SK-N-SH (cell line): Measurements from ENCODE around the gene CNTROB. TPM values are rescaled to one million over a fixed set of nuclear protein-coding genes. Genes with fewer than 3 reads are reported as not detected.

ENCODE experiments used
- CTCF ChIA-PET: fragments of 300-600, 350-600 bp; formaldehyde crosslinking; extraction: SDS; loops from one replicate; lab custom pipeline; 2021; lab: Yijun Ruan, JAX
- POLR2A ChIA-PET: fragments of 350-600 bp; sonication (Branson Sonifier 250); formaldehyde crosslinking; extraction: SDS; loops from one replicate; lab custom pipeline; 2020; ENCODE audit warnings: antibody characterized with exemption, inconsistent platforms; lab: Yijun Ruan, JAX
- DNase-seq: peaks from one replicate; pipeline ENCODE4 v3.0.0; 2012
- H2AFZ ChIP-seq: fragments of 200-600 bp; sonication (generic); 2 replicates; pipeline ENCODE4 v1.8.1; 2016; ENCODE audit warnings: antibody characterized with exemption, mild to moderate bottlenecking, low read depth
- H3F3A ChIP-seq: fragments of 200-600 bp; sonication (generic); replicated peaks from 2 replicates; pipeline ENCODE3; 2016; ENCODE audit warnings: antibody characterized with exemption, mild to moderate bottlenecking; ENCODE audit not compliant: insufficient read depth
- H3K27ac ChIP-seq, 2 experiments: fragments of 200-500 bp in 1 of 2; fragments of 200-600 bp in 1 of 2; sonication (Bioruptor generic) in 1 of 2; sonication (generic), shearing (Covaris generic) in 1 of 2; 2 replicates each; pipeline versions ENCODE4 v1.5.1 to v1.6.1; 2014 to 2016; ENCODE audit warnings: low read depth in 2 of 2, inconsistent platforms in 1 of 2, low read length in 1 of 2, mild to moderate bottlenecking in 1 of 2, mixed read lengths in 1 of 2
- H3K27me3 ChIP-seq: fragments of 200-600 bp; sonication (generic), shearing (Covaris generic); 2 replicates; pipeline ENCODE4 v1.6.1; 2016; ENCODE audit warnings: mixed run types; ENCODE audit not compliant: insufficient read depth
- H3K36me3 ChIP-seq, 2 experiments: fragments of 200-500 bp in 1 of 2; fragments of 200-600 bp in 1 of 2; sonication (Bioruptor generic) in 1 of 2; sonication (generic) in 1 of 2; replicated peaks in 1 of 2; 2 replicates each; pipeline versions ENCODE3 to v1.5.1; 2014 to 2016; ENCODE audit warnings: low read length in 1 of 2, mild to moderate bottlenecking in 1 of 2; ENCODE audit not compliant: insufficient read depth in 2 of 2, control insufficient read depth in 1 of 2
- H3K4me1 ChIP-seq, 2 experiments: fragments of 200-500 bp in 1 of 2; fragments of 200-600 bp in 1 of 2; sonication (Bioruptor generic) in 1 of 2; sonication (generic), shearing (Covaris generic) in 1 of 2; 2 replicates each; pipeline versions ENCODE4 v1.5.1 to v1.6.1; 2014 to 2016; ENCODE audit warnings: low read depth in 1 of 2, low read length in 1 of 2, mixed run types in 1 of 2; ENCODE audit not compliant: insufficient read depth in 2 of 2, control insufficient read depth in 1 of 2
- H3K4me2 ChIP-seq: fragments of 200-600 bp; sonication (generic), shearing (Covaris generic); 2 replicates; pipeline ENCODE4 v1.6.1; 2017; ENCODE audit warnings: mixed run types
- H3K4me3 ChIP-seq, 2 experiments: fragments of 200-500 bp in 1 of 2; fragments of 200-600 bp in 1 of 2; sonication (Bioruptor generic) in 1 of 2; sonication (generic), shearing (Covaris generic) in 1 of 2; 2 replicates each; pipeline versions ENCODE4 v1.5.1 to v1.8.1; 2014 to 2016; ENCODE audit warnings: low read depth in 2 of 2, inconsistent platforms in 1 of 2, low read length in 1 of 2, mild to moderate bottlenecking in 1 of 2, mixed read lengths in 1 of 2, moderate library complexity in 1 of 2
- H3K79me2 ChIP-seq: fragments of 200-600 bp; sonication (generic); 2 replicates; pipeline ENCODE4 v1.8.1; 2017; ENCODE audit warnings: mild to moderate bottlenecking; ENCODE audit not compliant: insufficient read depth
- H3K9ac ChIP-seq: fragments of 200-600 bp; sonication (generic); 2 replicates; pipeline ENCODE4 v1.6.1; 2017; ENCODE audit warnings: mixed run types
- H3K9me2 ChIP-seq: fragments of 200-600 bp; sonication (generic); 2 replicates; pipeline ENCODE4 v1.6.1; 2017; ENCODE audit warnings: mixed run types
- H3K9me3 ChIP-seq: fragments of 200-600 bp; sonication (generic); 2 replicates; pipeline ENCODE4 v1.6.1; 2017; ENCODE audit warnings: mixed run types, mild to moderate bottlenecking, moderate library complexity
- H4K20me1 ChIP-seq: fragments of 200-600 bp; sonication (generic); 2 replicates; pipeline ENCODE4 v1.6.1; 2017; ENCODE audit warnings: mild to moderate bottlenecking, mixed run types; ENCODE audit not compliant: insufficient read depth
- CHD2 ChIP-seq: fragments of 150-350 bp; IDR thresholded peaks from 2 replicates; pipeline ENCODE4 v1.6.1; 2018; ENCODE audit warnings: low read length; ENCODE audit not compliant: partially characterized antibody
- EZH2phosphoT487 ChIP-seq: fragments of 200-600 bp; sonication (generic); IDR thresholded peaks from 2 replicates; pipeline ENCODE4 v1.6.1; 2017; ENCODE audit warnings: low read depth, mixed run types, mild to moderate bottlenecking, antibody characterized with exemption, moderate library complexity, borderline replicate concordance
- FOSL2 ChIP-seq: IDR thresholded peaks from 2 replicates; pipeline ENCODE4 v1.4.0; 2012; ENCODE audit warnings: low read depth, mild to moderate bottlenecking, moderate library complexity, borderline replicate concordance
- FOXJ3 ChIP-seq: sonication (generic); formaldehyde crosslinking; IDR thresholded peaks from 2 replicates; pipeline ENCODE4 v1.5.1; 2020; ENCODE audit warnings: mild to moderate bottlenecking, missing genetic modification reagents
- GABPA ChIP-seq: IDR thresholded peaks from 2 replicates; pipeline ENCODE4 v1.4.0; 2012; ENCODE audit warnings: low read depth, mild to moderate bottlenecking
- MXI1 ChIP-seq: IDR thresholded peaks from 2 replicates; pipeline ENCODE4 v1.6.1; 2012; ENCODE audit warnings: mild to moderate bottlenecking, low read depth, low read length, improper control_type of control experiment
- POLR2AphosphoS5 ChIP-seq: IDR thresholded peaks from 2 replicates; pipeline ENCODE4 v1.6.1; 2012; ENCODE audit warnings: low read depth, low read length
- RFX5 ChIP-seq: IDR thresholded peaks from 2 replicates; pipeline ENCODE4 v1.6.1; 2012; ENCODE audit warnings: mild to moderate bottlenecking, improper control_type of control experiment, low read length
- SIN3A ChIP-seq: IDR thresholded peaks from 2 replicates; pipeline ENCODE4 v1.6.1; 2012; ENCODE audit warnings: low read depth, mild to moderate bottlenecking, low read length, moderate library complexity, borderline replicate concordance
- SMC3 ChIP-seq: IDR thresholded peaks from 2 replicates; pipeline ENCODE4 v1.6.1; 2012; ENCODE audit warnings: low read depth, low read length, improper control_type of control experiment
- TCF12 ChIP-seq: IDR thresholded peaks from 2 replicates; pipeline ENCODE4 v1.4.0; 2012
- TEAD4 ChIP-seq: IDR thresholded peaks from 2 replicates; pipeline ENCODE4 v1.4.0; 2012; ENCODE audit warnings: mild to moderate bottlenecking, borderline replicate concordance; ENCODE audit not compliant: insufficient read depth
- YY1 ChIP-seq: IDR thresholded peaks from 2 replicates; pipeline ENCODE4 v1.4.0; 2012; ENCODE audit warnings: low read depth, mild to moderate bottlenecking
- WGBS: methylation state at CpG from one replicate; pipeline ENCODE4 v1.1.6; 2017; ENCODE audit warnings: low lambda C conversion rate; 5-methylcytosine and 5-hydroxymethylcytosine counted together
- polyA plus RNA-seq, 3 experiments: library from polyadenylated mRNA; depleted of rRNA; stranded (reverse); fragments of >200 nt; gene quantifications; 2 replicates each; pipeline ENCODE4 v1.2.3, GENCODE V29; 2012
- TF ChIP-seq, protein P1 (sequence below): IDR thresholded peaks from 2 replicates; pipeline ENCODE4 v1.4.0; 2012; ENCODE audit warnings: low read depth, borderline replicate concordance
- TF ChIP-seq, protein P2 (sequence below): fragments of 150-350 bp; IDR thresholded peaks from 2 replicates; pipeline ENCODE4 v1.6.1; 2017; ENCODE audit warnings: antibody characterized with exemption, low read length, low read depth, borderline replicate concordance
- TF ChIP-seq, protein P3 (sequence below): IDR thresholded peaks from 2 replicates; pipeline ENCODE4; 2012
- TF ChIP-seq, protein P4 (sequence below): IDR thresholded peaks from 2 replicates; pipeline ENCODE4 v1.4.0; 2012; ENCODE audit warnings: low read depth, borderline replicate concordance
- TF ChIP-seq, protein P5 (sequence below): fragments of 150-350 bp; IDR thresholded peaks from 2 replicates; pipeline ENCODE4 v1.6.1; 2016; ENCODE audit warnings: mild to moderate bottlenecking, low read depth, low read length

The CNTROB gene
- polyA plus RNA-seq, 1 of the 3 experiments (the other 2 are of a cell fraction) = 26.3 TPM

DNA sequence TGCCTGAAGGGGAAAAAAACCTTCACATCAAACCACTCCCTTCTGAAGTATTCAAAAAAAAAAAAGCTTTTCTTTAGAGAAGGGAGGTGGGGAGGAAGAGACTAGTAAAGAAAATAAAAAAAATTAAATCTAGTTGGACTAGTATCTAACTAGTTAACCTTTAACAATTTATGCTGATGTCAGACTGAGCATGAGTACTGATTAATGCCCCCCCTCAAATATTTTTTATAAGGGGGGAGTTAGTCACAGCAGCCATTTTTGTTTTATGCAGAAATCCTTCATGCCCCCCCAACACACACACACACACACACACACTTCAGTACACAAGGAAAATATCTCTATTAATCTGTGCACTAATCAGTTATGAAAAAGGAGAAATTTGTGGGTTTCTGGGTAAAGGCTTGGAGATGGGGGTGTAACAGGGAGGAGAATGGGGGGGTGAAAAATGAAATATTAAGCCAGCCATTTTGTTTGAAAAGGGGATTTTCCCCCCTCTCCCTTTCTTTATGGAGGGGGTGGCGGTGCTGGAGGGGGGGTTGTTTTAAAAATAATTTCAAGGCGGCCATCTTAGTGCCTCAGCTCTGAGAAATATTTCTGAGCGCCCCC is 48.1 kb upstream of the CNTROB start:
- peaks cover 28% of the 10 kb centered on the region for H3K79me2 ChIP-seq
- no peaks in the 10 kb centered on the region for H4K20me1 ChIP-seq
- POLR2A ChIA-PET = no interaction called here
- H3K27ac ChIP-seq = peak overlapping the region; percentile 69 to 100
- H3K9ac ChIP-seq = peak overlapping the region; percentile 68; the same call in 1 of the 2 replicates
- peaks cover 13 to 24% of the 10 kb centered on the region in 2 experiments for H3K36me3 ChIP-seq
- 2% methylated on average over 3 of the region's 3 CpGs for WGBS
- TF ChIP-seq MXI1 = 0 out of 2 replicates have a peak, but pooled peaks have one; percentile 23
- TF ChIP-seq GABPA = no peak
- TF ChIP-seq, protein P1, sequence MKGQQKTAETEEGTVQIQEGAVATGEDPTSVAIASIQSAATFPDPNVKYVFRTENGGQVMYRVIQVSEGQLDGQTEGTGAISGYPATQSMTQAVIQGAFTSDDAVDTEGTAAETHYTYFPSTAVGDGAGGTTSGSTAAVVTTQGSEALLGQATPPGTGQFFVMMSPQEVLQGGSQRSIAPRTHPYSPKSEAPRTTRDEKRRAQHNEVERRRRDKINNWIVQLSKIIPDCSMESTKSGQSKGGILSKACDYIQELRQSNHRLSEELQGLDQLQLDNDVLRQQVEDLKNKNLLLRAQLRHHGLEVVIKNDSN = no peak
- no peak for TF ChIP-seq SIN3A
- TF ChIP-seq, protein P2, sequence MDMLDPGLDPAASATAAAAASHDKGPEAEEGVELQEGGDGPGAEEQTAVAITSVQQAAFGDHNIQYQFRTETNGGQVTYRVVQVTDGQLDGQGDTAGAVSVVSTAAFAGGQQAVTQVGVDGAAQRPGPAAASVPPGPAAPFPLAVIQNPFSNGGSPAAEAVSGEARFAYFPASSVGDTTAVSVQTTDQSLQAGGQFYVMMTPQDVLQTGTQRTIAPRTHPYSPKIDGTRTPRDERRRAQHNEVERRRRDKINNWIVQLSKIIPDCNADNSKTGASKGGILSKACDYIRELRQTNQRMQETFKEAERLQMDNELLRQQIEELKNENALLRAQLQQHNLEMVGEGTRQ = no peak
- TF ChIP-seq TCF12 = no peak
- TF ChIP-seq SMC3 = no peak
- TF ChIP-seq YY1 = peak; percentile 83
- no peak for TF ChIP-seq EZH2phosphoT487
- no peak for TF ChIP-seq TEAD4
- 0 out of 2 replicates have a peak, but pooled peaks have one; percentile 21 for TF ChIP-seq POLR2AphosphoS5
- TF ChIP-seq, protein P3, sequence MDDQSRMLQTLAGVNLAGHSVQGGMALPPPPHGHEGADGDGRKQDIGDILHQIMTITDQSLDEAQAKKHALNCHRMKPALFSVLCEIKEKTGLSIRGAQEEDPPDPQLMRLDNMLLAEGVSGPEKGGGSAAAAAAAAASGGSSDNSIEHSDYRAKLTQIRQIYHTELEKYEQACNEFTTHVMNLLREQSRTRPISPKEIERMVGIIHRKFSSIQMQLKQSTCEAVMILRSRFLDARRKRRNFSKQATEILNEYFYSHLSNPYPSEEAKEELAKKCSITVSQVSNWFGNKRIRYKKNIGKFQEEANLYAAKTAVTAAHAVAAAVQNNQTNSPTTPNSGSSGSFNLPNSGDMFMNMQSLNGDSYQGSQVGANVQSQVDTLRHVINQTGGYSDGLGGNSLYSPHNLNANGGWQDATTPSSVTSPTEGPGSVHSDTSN = peak; percentile 19; the same call in 1 of the 2 replicates
- TF ChIP-seq FOXJ3 (CRISPR knock-in tag) = no peak
- TF ChIP-seq, protein P4, sequence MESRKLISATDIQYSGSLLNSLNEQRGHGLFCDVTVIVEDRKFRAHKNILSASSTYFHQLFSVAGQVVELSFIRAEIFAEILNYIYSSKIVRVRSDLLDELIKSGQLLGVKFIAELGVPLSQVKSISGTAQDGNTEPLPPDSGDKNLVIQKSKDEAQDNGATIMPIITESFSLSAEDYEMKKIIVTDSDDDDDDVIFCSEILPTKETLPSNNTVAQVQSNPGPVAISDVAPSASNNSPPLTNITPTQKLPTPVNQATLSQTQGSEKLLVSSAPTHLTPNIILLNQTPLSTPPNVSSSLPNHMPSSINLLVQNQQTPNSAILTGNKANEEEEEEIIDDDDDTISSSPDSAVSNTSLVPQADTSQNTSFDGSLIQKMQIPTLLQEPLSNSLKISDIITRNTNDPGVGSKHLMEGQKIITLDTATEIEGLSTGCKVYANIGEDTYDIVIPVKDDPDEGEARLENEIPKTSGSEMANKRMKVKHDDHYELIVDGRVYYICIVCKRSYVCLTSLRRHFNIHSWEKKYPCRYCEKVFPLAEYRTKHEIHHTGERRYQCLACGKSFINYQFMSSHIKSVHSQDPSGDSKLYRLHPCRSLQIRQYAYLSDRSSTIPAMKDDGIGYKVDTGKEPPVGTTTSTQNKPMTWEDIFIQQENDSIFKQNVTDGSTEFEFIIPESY = no peak
- TF ChIP-seq FOSL2 = no peak
- TF ChIP-seq, protein P5, sequence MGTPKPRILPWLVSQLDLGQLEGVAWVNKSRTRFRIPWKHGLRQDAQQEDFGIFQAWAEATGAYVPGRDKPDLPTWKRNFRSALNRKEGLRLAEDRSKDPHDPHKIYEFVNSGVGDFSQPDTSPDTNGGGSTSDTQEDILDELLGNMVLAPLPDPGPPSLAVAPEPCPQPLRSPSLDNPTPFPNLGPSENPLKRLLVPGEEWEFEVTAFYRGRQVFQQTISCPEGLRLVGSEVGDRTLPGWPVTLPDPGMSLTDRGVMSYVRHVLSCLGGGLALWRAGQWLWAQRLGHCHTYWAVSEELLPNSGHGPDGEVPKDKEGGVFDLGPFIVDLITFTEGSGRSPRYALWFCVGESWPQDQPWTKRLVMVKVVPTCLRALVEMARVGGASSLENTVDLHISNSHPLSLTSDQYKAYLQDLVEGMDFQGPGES = no peak
- TF ChIP-seq RFX5 = no peak
- TF ChIP-seq CHD2 = peak; percentile 17
- TF ChIP-seq, all 33 proteins: peak for 5
- peak overlapping the region; percentile 38 to 57 for H3K4me3 ChIP-seq
- no peaks in the 10 kb centered on the region for H3K9me2 ChIP-seq
- H3K27me3 ChIP-seq = no peaks in the 10 kb centered on the region
- CTCF ChIA-PET = interaction anchor here (0.7 to 2.6 kb wide), 3 partner anchors 20 to 174 kb away, joined by 3 to 9 read pairs (median 3); no protein-coding TSS in a partner anchor
- peaks cover 38% of the 10 kb centered on the region for H3F3A ChIP-seq
- peak overlapping the region; percentile 83 for H2AFZ ChIP-seq
- H3K9me3 ChIP-seq = no peaks in the 10 kb centered on the region
- peak overlapping the region; percentile 66 for H3K4me2 ChIP-seq
- peaks cover 24 to 66% of the 10 kb centered on the region in 2 experiments for H3K4me1 ChIP-seq
- peak; percentile 55 for DNase-seq
